HEK293T (cell line): Measurements from ENCODE around the gene B2M.
"Not testable (repeated sequence)": the region's sequence is repeated elsewhere in the genome, so short reads cannot be mapped to it uniquely, and the experiment has no call there.

Experiments
- CTCF ChIA-PET: fragments of 350-600 bp; formaldehyde crosslinking; extraction: SDS; loops from one replicate; lab custom pipeline; 2021; ENCODE audit warnings: antibody characterized with exemption, inconsistent platforms; lab: Yijun Ruan, JAX
- POLR2A ChIA-PET: fragments of 350-600 bp; formaldehyde crosslinking; extraction: SDS; loops from one replicate; lab custom pipeline; 2020; ENCODE audit warnings: antibody characterized with exemption, inconsistent platforms; lab: Yijun Ruan, JAX
- DNase-seq: peaks from one replicate; pipeline ENCODE4 v3.0.0; 2012; ENCODE audit warnings: mixed read lengths; ENCODE audit errors: extremely low spot score
- ARNT ChIP-seq: fragments of 450-650 bp; IDR thresholded peaks from 2 replicates; pipeline ENCODE4 v1.6.1; 2017; ENCODE audit warnings: mild to moderate bottlenecking
- BHLHE40 ChIP-seq: fragments of 450-650 bp; IDR thresholded peaks from 2 replicates; pipeline ENCODE4 v1.6.1; 2016; ENCODE audit warnings: mild to moderate bottlenecking, moderate library complexity, borderline replicate concordance
- CTBP1 ChIP-seq: fragments of 450-650 bp; IDR thresholded peaks from 2 replicates; pipeline ENCODE4 v1.6.1; 2016; ENCODE audit warnings: borderline replicate concordance
- ELF4 ChIP-seq: fragments of 450-650 bp; IDR thresholded peaks from 2 replicates; pipeline ENCODE4 v1.6.1; 2017; ENCODE audit warnings: antibody characterized with exemption
- FOXA1 ChIP-seq: fragments of 450-650 bp; IDR thresholded peaks from 2 replicates; pipeline ENCODE4 v1.6.1; 2016; ENCODE audit warnings: mild to moderate bottlenecking
- FOXK2 ChIP-seq: fragments of 450-650 bp; IDR thresholded peaks from 2 replicates; pipeline ENCODE4 v1.6.1; 2016; ENCODE audit warnings: mild to moderate bottlenecking
- FOXM1 ChIP-seq: fragments of 450-650 bp; IDR thresholded peaks from 2 replicates; pipeline ENCODE4 v1.6.1; 2017; ENCODE audit warnings: mild to moderate bottlenecking, borderline replicate concordance
- HDGF ChIP-seq: fragments of 450-650 bp; IDR thresholded peaks from 2 replicates; pipeline ENCODE4 v1.6.1; 2017; ENCODE audit warnings: antibody characterized with exemption, borderline replicate concordance
- L3MBTL2 ChIP-seq: fragments of 450-650 bp; conservative IDR thresholded peaks from 2 replicates; pipeline ENCODE4 v1.6.1; 2016; ENCODE audit warnings: mild to moderate bottlenecking
- LEF1 ChIP-seq: fragments of 450-650 bp; IDR thresholded peaks from 2 replicates; pipeline ENCODE4 v1.6.1; 2017; ENCODE audit warnings: mild to moderate bottlenecking, borderline replicate concordance
- NFRKB ChIP-seq: fragments of 450-650 bp; IDR thresholded peaks from 2 replicates; pipeline ENCODE4 v1.6.1; 2016; ENCODE audit warnings: mild to moderate bottlenecking, moderate library complexity
- SP1 ChIP-seq: fragments of 450-650 bp; IDR thresholded peaks from 2 replicates; pipeline ENCODE4 v1.6.1; 2017
- SUZ12 ChIP-seq: fragments of 450-650 bp; IDR thresholded peaks from 2 replicates; pipeline ENCODE4 v1.6.1; 2016; ENCODE audit warnings: mild to moderate bottlenecking
- TARDBP ChIP-seq: fragments of 450-650 bp; IDR thresholded peaks from 2 replicates; pipeline ENCODE4 v1.6.1; 2016
- ZNF384 ChIP-seq: fragments of 450-650 bp; IDR thresholded peaks from 2 replicates; pipeline ENCODE4 v1.6.1; 2016
- TF ChIP-seq, protein P1 (sequence below): fragments of 450-650 bp; IDR thresholded peaks from 2 replicates; pipeline ENCODE4 v1.6.1; 2016

Gene B2M

DNA sequence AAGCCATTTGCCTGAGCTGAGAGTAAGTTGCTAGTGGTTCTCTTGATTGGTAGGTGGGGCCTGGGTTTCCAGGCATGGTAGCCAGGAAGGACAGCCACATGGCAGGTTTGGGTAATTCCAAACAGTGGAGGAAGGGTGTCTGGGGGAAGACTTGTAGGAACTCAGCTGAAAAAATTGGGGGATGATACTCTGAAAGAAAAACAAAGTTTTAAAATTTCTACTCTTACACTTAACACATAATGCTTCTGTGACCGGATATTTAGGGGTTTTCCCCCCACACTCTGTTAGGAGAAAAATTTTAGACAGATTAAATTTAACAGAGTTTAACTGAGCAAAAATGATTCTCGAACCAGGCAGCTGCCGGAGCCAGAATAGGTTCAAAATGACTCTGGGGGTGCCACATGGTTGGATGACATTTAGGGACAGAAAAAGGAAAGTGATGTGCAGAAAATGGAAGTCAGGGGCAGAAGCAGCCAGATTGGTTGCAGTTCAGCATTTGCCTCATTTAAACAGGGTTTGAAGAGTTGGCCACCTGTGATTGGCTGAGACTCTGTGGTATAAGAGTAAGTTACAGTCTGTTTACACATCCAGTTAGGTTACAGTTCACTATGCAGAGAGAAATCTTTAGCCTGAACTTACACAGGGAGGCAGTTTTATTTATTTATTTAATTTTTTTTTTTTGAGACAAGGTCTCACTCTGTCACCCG is 8.1 kb downstream of the B2M start:
- ChIA-PET CTCF (no interaction called here), POLR2A (interaction anchor here (0.8 kb wide), 1 partner anchor 9 kb away, joined by 3 read pairs; no protein-coding TSS in a partner anchor)
- no peak for DNase-seq
- no peak for TF ChIP-seq FOXM1
- no peak for TF ChIP-seq FOXK2
- TF ChIP-seq HDGF = no peak
- TF ChIP-seq ELF4 = no peak
- TF ChIP-seq, protein P1, sequence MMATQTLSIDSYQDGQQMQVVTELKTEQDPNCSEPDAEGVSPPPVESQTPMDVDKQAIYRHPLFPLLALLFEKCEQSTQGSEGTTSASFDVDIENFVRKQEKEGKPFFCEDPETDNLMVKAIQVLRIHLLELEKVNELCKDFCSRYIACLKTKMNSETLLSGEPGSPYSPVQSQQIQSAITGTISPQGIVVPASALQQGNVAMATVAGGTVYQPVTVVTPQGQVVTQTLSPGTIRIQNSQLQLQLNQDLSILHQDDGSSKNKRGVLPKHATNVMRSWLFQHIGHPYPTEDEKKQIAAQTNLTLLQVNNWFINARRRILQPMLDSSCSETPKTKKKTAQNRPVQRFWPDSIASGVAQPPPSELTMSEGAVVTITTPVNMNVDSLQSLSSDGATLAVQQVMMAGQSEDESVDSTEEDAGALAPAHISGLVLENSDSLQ = no peak
- TF ChIP-seq FOXA1 = no peak
- no peak for TF ChIP-seq SUZ12
- TF ChIP-seq BHLHE40 = no peak
- TF ChIP-seq CTBP1 = no peak
- TF ChIP-seq LEF1 = no peak
- no peak for TF ChIP-seq ZNF384
- no peak for TF ChIP-seq NFRKB

- CTCF ChIA-PET, POLR2A ChIA-PET, DNase-seq: not testable (repeated sequence)
These were observed 8.7 kb downstream of the B2M start for GRCh38 chr15:44720000-44720435.

DNA sequence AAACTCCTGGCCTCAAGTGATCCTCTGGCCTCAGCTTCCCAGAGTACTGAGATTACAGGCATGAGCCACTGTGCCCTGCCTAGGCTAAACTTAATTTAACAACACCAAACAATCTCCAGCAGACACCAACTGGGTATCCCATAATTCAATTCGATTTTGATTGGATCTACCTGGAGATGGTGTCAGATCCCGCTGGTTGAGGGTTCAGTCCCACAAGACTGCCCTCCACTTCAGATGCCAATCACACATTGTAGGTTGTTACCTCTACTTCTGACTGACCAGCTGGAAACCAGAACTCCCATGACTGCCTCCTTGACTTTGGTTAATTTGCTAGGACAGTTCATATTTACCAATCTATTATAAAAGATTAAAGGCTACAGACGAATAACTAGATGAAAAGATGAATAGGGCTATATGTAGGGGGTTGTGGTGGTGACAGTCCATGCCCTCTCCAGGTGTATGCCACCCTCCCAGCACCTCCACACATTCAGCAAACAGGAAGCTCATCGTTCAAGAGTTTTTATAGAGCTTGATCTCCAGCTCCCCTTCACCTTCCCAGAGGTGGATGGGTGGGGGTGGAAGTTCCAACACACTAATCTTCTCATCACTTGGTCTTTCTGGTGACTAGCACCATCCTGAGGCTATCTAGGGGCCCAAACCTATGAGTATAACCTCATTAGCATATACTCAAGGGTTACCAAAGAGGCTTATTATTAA is 9.3 kb downstream of the B2M start:
- POLR2A ChIA-PET = interaction anchor here (1.2 kb wide), 1 partner anchor 10 kb away, joined by 3 read pairs; the partner anchor contains the start of genes B2M and PATL2
- TF ChIP-seq NFRKB = no peak
- no peak for TF ChIP-seq CTBP1
- TF ChIP-seq SP1 = no peak
- TF ChIP-seq SUZ12 = no peak
- TF ChIP-seq, protein P1 = no peak
- TF ChIP-seq L3MBTL2 = no peak
- no peak for TF ChIP-seq TARDBP
- no peak for TF ChIP-seq ARNT
- TF ChIP-seq FOXA1 = no peak
- TF ChIP-seq ZNF384 = no peak
- TF ChIP-seq FOXM1 = no peak
- no peak for TF ChIP-seq HDGF
- TF ChIP-seq LEF1 = no peak
- no peak for TF ChIP-seq BHLHE40
- no peak for TF ChIP-seq FOXK2
- no peak for TF ChIP-seq ELF4

GRCh38 chr15:44722011-44722410 is 10.7 kb downstream of the B2M start:
- ChIA-PET POLR2A (no interaction called here), CTCF (no interaction called here)
- DNase-seq = no peak
- TF ChIP-seq ARNT (no peak), BHLHE40 (no peak), LEF1 (no peak), FOXK2 (no peak), SP1 (no peak), CTBP1 (no peak), FOXM1 (no peak), FOXA1 (no peak), ZNF384 (no peak), NFRKB (no peak)
- TF ChIP-seq, protein P1 = no peak

More for the DNA sequence above, 9.3 kb downstream of the B2M start:
- CTCF ChIA-PET = no interaction called here
- no peak for DNase-seq

- DNase-seq = no peak
- POLR2A ChIA-PET = interaction anchor here (1.0 to 4.4 kb wide), 4 partner anchors 10 to 63 kb away, joined by 4 to 75 read pairs (median 10); partner anchors contain the start of genes B2M, PATL2, SPG11 and TRIM69
- CTCF ChIA-PET = interaction anchor here (0.6 kb wide), 1 partner anchor 29 kb away, joined by 8 read pairs; no protein-coding TSS in a partner anchor
- TF ChIP-seq FOXM1 = no peak
- TF ChIP-seq ZNF384 = no peak
These were observed 14.8 kb downstream of the B2M start for GRCh38 chr15:44726136-44726535.
